COLO668 (cell line): ENCODE measurements around the gene SELENOI.

Source experiments
- DNase-seq: peaks from one replicate; lab custom pipeline; 2025; ENCODE audit not compliant: unreplicated experiment; lab: John Stamatoyannopoulos, UW

Gene SELENOI

GRCh38 chr2:26409785-26410184, 63.8 kb downstream of the SELENOI start:
- no peak for DNase-seq

- DNase-seq = no peak
Measured at GRCh38 chr2:26410764-26411243, 64.9 kb downstream of the SELENOI start.

GRCh38 chr2:26411419-26411818, 65.5 kb downstream of the SELENOI start:
- DNase-seq = no peak

- no peak for DNase-seq
Measured at GRCh38 chr2:26412091-26412673, 66.2 kb downstream of the SELENOI start.

- no peak for DNase-seq
Measured at GRCh38 chr2:26414311-26414710, 68.4 kb downstream of the SELENOI start.

GRCh38 chr2:26421961-26422360, 76.0 kb downstream of the SELENOI start:
- no peak for DNase-seq

- no peak for DNase-seq
Measured at GRCh38 chr2:26422947-26423629, 77.1 kb downstream of the SELENOI start.

- no peak for DNase-seq
Measured at GRCh38 chr2:26423750-26424149, 77.8 kb downstream of the SELENOI start.

- DNase-seq = no peak
Measured at GRCh38 chr2:26424221-26424620, 78.3 kb downstream of the SELENOI start.

- DNase-seq = no peak
Measured at GRCh38 chr2:26428846-26429245, 82.9 kb downstream of the SELENOI start.

- peak; percentile 78 for DNase-seq
Measured at GRCh38 chr2:26429779-26430578, 84.0 kb downstream of the SELENOI start.

- DNase-seq = no peak
Measured at GRCh38 chr2:26430826-26431225, 84.9 kb downstream of the SELENOI start.

- DNase-seq = no peak
Measured at GRCh38 chr2:26432363-26432762, 86.4 kb downstream of the SELENOI start.

- DNase-seq = no peak
Measured at GRCh38 chr2:26432859-26433258, 86.9 kb downstream of the SELENOI start.

GRCh38 chr2:26435106-26435505, 89.2 kb downstream of the SELENOI start:
- no peak for DNase-seq

- no peak for DNase-seq
Measured at GRCh38 chr2:26438526-26438925, 92.6 kb downstream of the SELENOI start.

GRCh38 chr2:26438926-26439325, 93.0 kb downstream of the SELENOI start:
- DNase-seq = no peak

GRCh38 chr2:26442301-26442700, 96.4 kb downstream of the SELENOI start:
- DNase-seq = no peak

- no peak for DNase-seq
Measured at GRCh38 chr2:26442707-26443106, 96.8 kb downstream of the SELENOI start.

GRCh38 chr2:26444236-26444635, 98.3 kb downstream of the SELENOI start:
- DNase-seq = no peak
